NOMO-1 treated with dmso at 0.1 percent for 144 hours (cell line): Measurements from ENCODE around the gene TGM4.
"Not testable (repeated sequence)": the region's sequence is repeated elsewhere in the genome, so short reads cannot be mapped to it uniquely, and the experiment has no call there.

Source experiments
- DNase-seq: peaks from one replicate; lab custom pipeline; 2025; ENCODE audit not compliant: unreplicated experiment; lab: John Stamatoyannopoulos, UW

TGM4 gene

DNA sequence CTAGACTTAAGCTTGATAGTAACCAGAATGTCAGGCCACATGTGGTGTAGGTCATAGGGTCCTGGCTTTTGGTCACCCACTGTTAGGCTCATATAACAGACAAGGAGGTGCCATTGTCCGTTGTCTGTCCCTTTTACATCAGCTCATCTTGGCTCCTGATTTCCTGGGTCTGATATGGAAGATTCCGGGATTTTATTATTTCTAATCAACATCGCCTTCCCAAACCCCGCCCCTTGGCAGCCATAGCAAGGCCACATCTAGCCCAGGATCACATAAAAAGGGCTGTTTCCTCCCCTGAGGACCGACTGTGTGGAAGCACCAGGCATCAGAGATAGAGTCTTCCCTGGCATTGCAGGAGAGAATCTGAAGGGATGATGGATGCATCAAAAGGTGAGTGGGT, at the start of gene TGM4:
TGM4 (plus strand) TSS at position 301 of the 400 bp plus-strand sequence; CDS start at position 372, 71 bp downstream.
- no peak for DNase-seq

GRCh38 chr3:44825264-44825925, 49.0 kb upstream of the TGM4 start:
- no peak for DNase-seq

- no peak for DNase-seq
Observed at GRCh38 chr3:44827196-44827595, 47.2 kb upstream of the TGM4 start.

GRCh38 chr3:44831232-44831631, 43.2 kb upstream of the TGM4 start:
- no peak for DNase-seq

GRCh38 chr3:44832032-44832431, 42.4 kb upstream of the TGM4 start:
- no peak for DNase-seq

DNA sequence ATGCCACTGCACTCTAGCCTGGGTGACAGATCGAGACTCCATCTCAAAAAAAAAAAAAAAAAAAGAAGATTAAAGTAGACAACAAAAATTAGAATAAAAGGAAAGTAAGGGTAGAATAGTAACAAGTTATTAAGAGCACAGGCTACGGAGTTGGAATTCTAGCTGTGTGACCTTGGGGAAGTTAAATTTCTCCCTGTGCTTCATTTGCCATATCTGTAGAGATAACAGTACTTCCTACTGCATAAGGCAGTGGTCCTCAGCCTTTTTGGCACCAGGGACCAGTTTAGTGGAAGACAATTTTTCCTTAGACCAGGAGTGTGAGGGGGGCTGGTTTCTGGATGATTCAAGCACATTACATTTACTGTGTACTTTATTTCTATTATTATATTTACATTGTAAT, 41.4 kb upstream of the TGM4 start:
- DNase-seq: no peak

- no peak for DNase-seq
Observed at GRCh38 chr3:44833394-44833793, 41.0 kb upstream of the TGM4 start.

GRCh38 chr3:44835684-44836083, 38.7 kb upstream of the TGM4 start:
- no peak for DNase-seq

DNA sequence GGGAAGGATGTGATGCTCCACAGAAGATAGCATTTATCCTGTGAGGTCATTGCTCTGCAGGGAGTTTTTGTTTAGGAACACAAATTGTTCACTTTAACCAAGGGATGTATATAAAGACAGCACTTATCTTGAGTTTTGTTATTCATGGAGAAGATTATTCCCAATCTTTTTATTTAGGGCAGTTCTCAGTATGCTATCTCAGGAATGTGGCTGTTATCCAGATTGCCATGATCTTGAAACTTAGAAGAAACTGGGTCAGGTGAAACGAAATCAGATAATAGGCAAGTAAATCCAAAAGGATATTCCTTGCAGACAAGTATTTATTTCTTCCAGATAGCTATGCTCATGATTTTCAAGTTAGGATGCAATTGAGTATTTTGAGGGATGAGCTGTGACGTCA, 32.0 kb upstream of the TGM4 start:
- no peak for DNase-seq

- DNase-seq: no peak
Observed at GRCh38 chr3:44845528-44846520, 28.6 kb upstream of the TGM4 start.

GRCh38 chr3:44848634-44849033, 25.8 kb upstream of the TGM4 start:
- no peak for DNase-seq

- not testable (repeated sequence) for DNase-seq
Observed at GRCh38 chr3:44856663-44857062, 17.7 kb upstream of the TGM4 start.

DNA sequence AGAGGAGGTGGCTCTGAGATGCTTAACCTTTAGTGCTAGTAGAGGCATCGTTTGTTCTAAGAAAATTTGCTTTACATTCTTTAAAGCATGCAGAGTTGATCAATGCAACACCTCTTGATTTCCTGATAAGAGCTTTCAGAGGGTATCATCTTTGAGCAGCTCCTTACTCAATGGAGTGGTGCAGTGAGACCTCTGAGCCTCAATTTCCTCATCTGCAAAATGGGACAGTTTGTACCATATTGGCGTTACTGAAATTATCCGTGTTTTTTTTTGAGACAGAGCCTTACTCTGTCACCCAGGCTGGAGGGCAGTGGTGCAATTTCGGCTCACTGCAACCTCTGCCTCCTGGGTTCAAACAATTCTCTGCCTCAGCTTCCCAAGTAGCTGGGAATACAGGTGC, 14.3 kb upstream of the TGM4 start:
- no peak for DNase-seq

DNA sequence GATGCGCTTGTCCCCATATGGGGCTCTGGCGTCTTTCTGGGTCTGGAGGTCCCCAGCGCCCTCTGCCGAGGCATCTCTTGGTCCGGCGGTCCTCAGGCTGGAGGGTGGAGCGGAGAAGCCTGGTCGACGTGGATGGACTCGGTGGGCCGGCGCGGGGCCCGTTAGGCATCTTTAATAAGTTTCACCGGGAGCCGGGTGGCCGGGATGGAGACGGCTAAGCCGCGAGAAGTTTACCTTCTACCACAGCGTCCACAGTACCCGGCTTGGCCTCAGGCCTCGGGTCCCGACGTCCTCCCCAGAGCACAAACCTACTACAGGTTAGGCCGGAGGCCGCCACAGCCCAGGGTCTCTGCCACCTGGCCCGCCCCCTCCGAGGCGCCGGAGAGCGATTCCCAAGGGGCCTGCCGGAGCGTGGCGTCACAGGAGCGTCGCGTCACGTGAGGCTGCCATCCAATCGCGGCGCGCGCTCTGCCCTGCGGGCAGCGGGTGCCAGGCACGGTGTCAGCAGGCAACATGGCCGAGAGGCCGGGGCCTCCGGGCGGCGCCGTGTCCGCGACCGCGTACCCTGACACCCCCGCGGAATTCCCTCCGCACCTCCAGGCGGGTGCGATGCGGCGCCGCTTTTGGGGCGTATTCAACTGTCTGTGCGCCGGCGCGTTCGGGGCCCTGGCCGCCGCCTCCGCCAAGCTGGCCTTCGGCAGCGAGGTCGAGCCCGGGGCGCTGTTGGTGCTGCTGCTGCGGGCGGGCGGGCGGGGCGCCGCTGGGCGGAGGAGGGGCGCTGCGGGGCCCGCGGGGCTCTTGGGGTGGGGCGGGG, 12.8 kb upstream of the TGM4 start, which contains the start of gene TMEM42:
TMEM42 (plus strand) TSS at position 501 of the 814 bp plus-strand sequence; CDS start at position 514, 13 bp downstream.
- peak; percentile 61 for DNase-seq

DNA sequence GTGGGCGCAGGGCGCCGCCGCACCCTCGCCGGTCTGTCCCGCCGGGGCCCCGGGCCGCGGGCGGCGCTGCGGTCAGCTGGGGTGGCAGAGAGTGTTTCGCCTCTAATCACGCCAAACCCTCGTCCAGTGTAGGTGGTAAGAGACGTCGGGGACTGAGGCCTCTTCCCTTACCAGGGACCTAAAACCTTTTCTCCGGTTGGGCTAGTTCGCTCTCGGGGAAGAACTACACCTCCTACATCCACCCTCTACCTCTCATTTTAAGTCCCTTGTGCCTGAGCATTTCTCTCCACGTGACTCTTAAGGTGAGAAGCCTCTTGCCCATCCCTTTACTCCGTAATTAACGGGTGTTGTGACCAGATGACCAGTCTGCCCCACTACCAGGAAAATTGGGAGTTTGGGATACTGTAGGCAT, 12.2 kb upstream of the TGM4 start:
- no peak for DNase-seq

GRCh38 chr3:44865272-44866035, 9.0 kb upstream of the TGM4 start:
- DNase-seq: no peak

DNA sequence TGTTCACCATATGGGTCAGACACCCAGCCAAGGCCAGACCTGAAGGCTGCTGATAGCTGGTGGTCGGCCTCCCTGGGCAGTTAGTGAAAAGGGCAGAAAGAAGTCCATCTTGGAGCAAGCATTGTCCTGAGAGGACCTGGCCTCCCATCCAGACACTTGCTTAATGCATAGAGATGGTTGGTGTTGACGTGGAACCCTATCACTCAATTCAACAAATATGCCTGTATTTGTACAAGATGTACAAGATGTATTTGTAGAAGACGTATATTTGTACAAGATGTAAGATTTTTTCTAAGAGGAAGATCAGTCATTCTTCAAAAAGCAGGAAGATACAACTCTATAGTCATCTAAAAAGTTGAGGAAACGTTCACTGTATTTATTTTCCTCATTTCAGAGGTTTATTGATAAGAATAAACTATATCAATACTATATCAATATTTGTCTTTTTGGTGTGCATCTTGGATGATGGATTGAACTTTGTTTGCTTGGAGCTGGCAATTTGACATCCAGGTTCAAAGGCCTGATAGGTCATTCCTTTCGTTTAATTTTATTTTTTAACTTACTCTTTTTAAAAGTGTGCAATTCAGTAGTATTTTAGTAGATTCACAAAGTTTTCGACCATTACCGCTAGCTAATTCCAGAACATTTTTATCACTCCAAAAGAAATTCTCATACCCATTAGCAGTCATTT, 6.8 kb upstream of the TGM4 start:
- no peak for DNase-seq

DNA sequence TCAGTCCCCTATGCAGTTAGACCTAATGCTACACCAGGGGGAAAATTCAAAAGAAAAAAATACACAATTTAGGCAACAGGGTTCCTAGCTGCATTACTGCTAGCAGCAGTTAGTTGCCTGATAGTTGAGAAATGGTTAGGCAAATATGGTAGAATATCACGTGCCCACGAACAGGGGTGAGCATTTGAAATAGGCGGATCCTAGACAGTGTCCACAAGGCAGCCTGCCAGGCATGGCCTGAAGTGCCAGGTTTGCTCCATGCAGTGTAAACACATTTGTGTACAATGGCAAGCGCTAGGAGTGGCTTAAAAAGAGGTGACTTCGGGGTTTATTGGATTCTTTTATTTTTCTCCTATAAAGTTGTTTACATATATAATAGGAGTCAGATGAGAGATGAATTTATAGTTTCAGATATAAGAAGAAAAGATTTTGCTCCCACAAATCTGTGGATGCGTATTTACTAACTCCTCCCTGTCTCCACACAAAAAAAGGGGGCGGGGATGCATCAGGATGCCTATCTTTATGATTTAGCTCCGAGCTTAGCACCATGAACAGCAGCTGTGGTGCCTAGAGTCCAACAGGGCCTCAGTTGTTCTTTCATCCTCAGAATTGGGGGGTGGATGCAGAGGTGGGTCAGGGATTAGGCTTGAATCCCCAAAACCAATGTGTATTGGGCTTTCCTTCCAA, 3.9 kb upstream of the TGM4 start:
- DNase-seq: no peak

DNA sequence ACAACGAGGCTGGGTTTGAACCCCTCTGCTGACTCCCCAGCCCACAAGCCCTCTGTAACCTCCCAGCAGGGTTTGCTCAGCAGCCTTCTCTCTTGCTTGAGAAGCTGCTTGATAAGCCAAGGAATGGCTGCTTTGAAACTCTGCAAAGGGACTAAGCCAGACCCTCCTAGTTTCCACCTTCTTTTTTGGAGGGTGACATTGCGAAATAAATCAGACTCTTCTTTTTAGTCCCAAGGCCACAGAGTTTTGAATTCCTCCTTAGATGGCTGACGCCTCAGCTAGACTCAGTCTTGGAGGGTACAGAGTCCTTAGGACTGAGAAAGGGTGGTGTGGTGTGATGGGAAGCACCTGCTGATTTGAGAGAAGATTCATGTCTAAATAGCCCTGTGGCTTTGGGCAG, 1.2 kb downstream of the TGM4 start:
- no peak for DNase-seq
